Small intestine (tissue), 7 donors: ENCODE measurements around the gene PRR33. TPM values are rescaled to one million over a fixed set of nuclear protein-coding genes. Genes with fewer than 3 reads are reported as not detected.

Experiments used
- DNase-seq, 2 donors: peaks; one replicate each; pipeline versions ENCODE4 v3.0.0 to v3.0.0-alpha.2; 2013
- FAIRE-seq: peaks from 2 replicates; lab custom pipeline; 2012; peaks lifted over from hg19 to GRCh38; lab: Jason Lieb, UNC
- H3K27ac ChIP-seq, 3 donors: one replicate each; pipeline ENCODE4 v1.5.1; 2013; ENCODE audit warnings: low read length in 2 of 3, mild to moderate bottlenecking in 2 of 3, control low read depth in 1 of 3, inconsistent platforms in 1 of 3, low read depth in 1 of 3, moderate library complexity in 1 of 3
- H3K27me3 ChIP-seq, 3 donors: one replicate each; pipeline ENCODE4 v1.6.1; 2013; ENCODE audit warnings: low read length in 3 of 3, inconsistent platforms in 1 of 3; ENCODE audit not compliant: control insufficient read depth in 3 of 3, insufficient read depth in 3 of 3
- H3K36me3 ChIP-seq, 3 donors: one replicate each; pipeline ENCODE4 v1.6.1; 2013; ENCODE audit warnings: low read length in 3 of 3, inconsistent platforms in 1 of 3, low read depth in 1 of 3, mild to moderate bottlenecking in 1 of 3, moderate library complexity in 1 of 3; ENCODE audit not compliant: control insufficient read depth in 3 of 3, insufficient read depth in 2 of 3
- H3K4me1 ChIP-seq, 3 donors: one replicate each; pipeline ENCODE4 v1.6.1; 2013; ENCODE audit warnings: low read length in 2 of 3, inconsistent platforms in 1 of 3, low read depth in 1 of 3, mild to moderate bottlenecking in 1 of 3, moderate library complexity in 1 of 3; ENCODE audit not compliant: control insufficient read depth in 3 of 3, insufficient read depth in 2 of 3
- H3K4me3 ChIP-seq, 3 donors: one replicate each; pipeline ENCODE4 v1.5.1; 2013; ENCODE audit warnings: low read length in 3 of 3, control low read depth in 1 of 3, inconsistent platforms in 1 of 3, low read depth in 1 of 3, mild to moderate bottlenecking in 1 of 3, moderate library complexity in 1 of 3
- H3K9me3 ChIP-seq, 2 donors: one replicate each; pipeline ENCODE4 v1.6.1; 2013; ENCODE audit warnings: low read depth in 1 of 2, low read length in 1 of 2; ENCODE audit not compliant: control insufficient read depth in 2 of 2, insufficient read depth in 1 of 2
- WGBS, 3 donors: extraction: QIAGEN DNeasy Blood & Tissue Kit; methylation state at CpG; one replicate each; pipeline ENCODE4 v1.1.7; 2013; 5-methylcytosine and 5-hydroxymethylcytosine counted together
- polyA plus RNA-seq, 4 donors: library from polyadenylated mRNA; stranded (reverse) in 3 of 4; unstranded in 1 of 4; fragments of 200-250 nt in 3 of 4; fragments of 120-200 nt in 1 of 4; gene quantifications; one replicate each; pipeline versions ENCODE4 v1.2.1 to v1.2.3, GENCODE V29; 2013
- donor health status: healthy with polysubstance abuse.
- donor health status: control.
- donor health status: control.
- donor health status: Bipolar disorder and iron deficiency.
- donor health status: healthy.

Gene PRR33
- polyA plus RNA-seq, 4 donors = 0.01 to 0.49 TPM; not detected in 2

GRCh38 chr11:1838426-1839144 lies 53.1 kb downstream of the PRR33 start, which contains the start of gene TNNI2:
TNNI2 (plus strand) TSS chr11:1838981; CDS start chr11:1839697, 716 bp downstream.
- FAIRE-seq = no peak

More at GRCh38 chr11:1838426-1839144, 53.1 kb downstream of the PRR33 start, which contains the start of gene TNNI2:
- H3K27me3 ChIP-seq = no peaks in the 10 kb centered on the region
- H3K4me1 ChIP-seq = peaks cover 0 to 24% (median 8%) of the 10 kb centered on the region in 3 donors
- no peak within 1 kb of the TSS for H3K4me3 ChIP-seq
- 76 to 88% (median 87%) methylated on average over 27 to 32 of the region's 32 CpGs for WGBS, 3 donors
- no peaks in the 10 kb centered on the region for H3K36me3 ChIP-seq
- no peak for DNase-seq
- H3K9me3 ChIP-seq = no peaks in the 10 kb centered on the region
- peak within 1 kb of the TSS in 1 of 3 donors; percentile 38 for H3K27ac ChIP-seq

Other genes starting within 250 kb of the PRR33 start
- not detected for gene KRTAP5-6, start 194.7 kb downstream of the PRR33 start, polyA plus RNA-seq
- gene IFITM10, start 141.3 kb downstream of the PRR33 start, polyA plus RNA-seq = under 1 TPM in 3 of 4 donors, not detected in 1; 0.32 to 0.54 (median 0.43) TPM
- gene CTSD, start 128.0 kb downstream of the PRR33 start, polyA plus RNA-seq = 100 to 1,000 TPM; 537 to 799 (median 556) TPM
- 10 to 100 TPM in 2 of 4 donors, 1 to 10 TPM in 2; 3.1 to 46.5 (median 24.2) TPM for gene SYT8, start 56.9 kb downstream of the PRR33 start, polyA plus RNA-seq
- 1 to 10 TPM in 3 of 4 donors, under 1 TPM in 1; 0.49 to 8.9 (median 8.2) TPM for gene TNNI2, start 52.9 kb downstream of the PRR33 start, polyA plus RNA-seq
- gene LSP1, start 38.8 kb downstream of the PRR33 start, polyA plus RNA-seq = 10 to 100 TPM in 3 of 4 donors, 1 to 10 TPM in 1; 4.5 to 45.1 (median 22.3) TPM
- 10 to 100 TPM in 1 of 4 donors, 1 to 10 TPM in 2, under 1 TPM in 1; 0.66 to 17.7 (median 4.4) TPM for gene TNNT3, start 27.8 kb upstream of the PRR33 start, polyA plus RNA-seq
- gene MRPL23, start 55.4 kb upstream of the PRR33 start, polyA plus RNA-seq = 100 to 1,000 TPM in 3 of 4 donors, 10 to 100 TPM in 1; 78.6 to 210 (median 139) TPM
- 1,000 to 10,000 TPM in 1 of 4 donors, 10 to 100 TPM in 3; 18.9 to 3,336 (median 28.3) TPM for gene H19, start 105.9 kb upstream of the PRR33 start, polyA plus RNA-seq
- 100 to 1,000 TPM in 1 of 4 donors, 10 to 100 TPM in 1, under 1 TPM in 2; 0.45 to 183 (median 10.6) TPM for gene IGF2, start 247.5 kb upstream of the PRR33 start, polyA plus RNA-seq